Cerebellar nuclear complex (tissue), 1 donor: ENCODE data around the gene CAP2.
"Not testable (repeated sequence)": the region's sequence is repeated elsewhere in the genome, so short reads cannot be mapped to it uniquely, and the experiment has no call there.

Source experiments
- DNase-seq, 2 experiments: peaks; one replicate each; lab custom pipeline; 2025; lab: John Stamatoyannopoulos, UW

Gene CAP2

DNA sequence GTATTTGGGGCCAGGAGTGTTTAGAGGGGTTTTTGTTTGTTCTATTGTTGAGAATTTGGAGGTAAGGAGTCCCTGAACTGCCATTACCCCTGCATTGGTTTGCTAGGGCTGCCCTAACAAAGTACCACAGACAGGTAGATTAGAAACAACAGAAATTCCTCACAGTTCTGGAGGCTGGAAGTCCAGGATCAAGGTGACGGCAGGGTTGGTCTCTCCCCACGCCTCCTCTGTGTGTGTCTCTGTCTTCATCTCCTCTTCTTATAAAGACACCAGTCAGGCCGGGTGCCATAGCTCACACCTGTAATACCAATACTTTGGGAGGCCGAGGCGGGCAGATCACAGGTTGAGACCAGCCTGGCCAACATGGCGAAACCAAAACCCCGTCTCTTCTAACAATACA, 109.7 kb downstream of the CAP2 start:
- no peak for DNase-seq

DNA sequence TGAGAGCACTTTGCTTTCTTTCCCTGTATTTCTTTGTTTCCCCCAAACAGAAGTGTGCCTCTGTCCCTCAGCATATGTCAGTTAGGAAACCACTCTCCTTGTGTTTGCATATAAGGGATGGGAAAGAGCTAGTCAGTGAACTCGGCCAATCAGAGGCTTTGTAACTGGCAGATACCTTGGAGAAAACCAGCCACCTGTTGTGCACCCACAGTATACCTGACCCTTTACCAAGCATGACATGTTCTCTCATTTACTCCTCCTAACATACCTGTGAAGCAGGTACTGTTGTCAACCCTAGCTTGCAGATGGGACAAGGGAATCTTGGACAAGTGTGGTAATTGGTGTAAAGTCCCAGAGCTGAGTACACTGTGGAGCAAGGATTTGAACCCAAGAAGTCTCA, 110.6 kb downstream of the CAP2 start:
- no peak for DNase-seq

DNA sequence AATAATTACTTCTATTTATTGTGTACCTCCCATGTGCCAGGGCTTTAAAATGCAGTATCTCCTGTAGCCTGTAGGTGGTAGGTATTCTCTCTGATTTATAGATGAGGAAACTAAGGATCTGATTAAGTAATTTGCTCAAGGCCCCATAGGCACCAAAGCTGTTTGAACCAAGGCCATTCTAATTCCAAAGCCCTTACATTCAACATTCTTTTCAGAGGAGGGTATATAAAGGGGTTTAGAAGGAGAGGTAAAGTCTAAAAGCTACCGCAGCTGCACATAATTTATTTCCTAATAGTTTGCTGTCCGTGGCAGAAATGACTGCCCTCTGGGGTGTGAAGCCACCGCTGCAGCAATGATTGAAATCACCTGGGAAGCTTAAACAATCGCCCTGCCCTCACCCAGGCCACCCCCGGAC, 111.7 kb downstream of the CAP2 start:
- DNase-seq = no peak

DNA sequence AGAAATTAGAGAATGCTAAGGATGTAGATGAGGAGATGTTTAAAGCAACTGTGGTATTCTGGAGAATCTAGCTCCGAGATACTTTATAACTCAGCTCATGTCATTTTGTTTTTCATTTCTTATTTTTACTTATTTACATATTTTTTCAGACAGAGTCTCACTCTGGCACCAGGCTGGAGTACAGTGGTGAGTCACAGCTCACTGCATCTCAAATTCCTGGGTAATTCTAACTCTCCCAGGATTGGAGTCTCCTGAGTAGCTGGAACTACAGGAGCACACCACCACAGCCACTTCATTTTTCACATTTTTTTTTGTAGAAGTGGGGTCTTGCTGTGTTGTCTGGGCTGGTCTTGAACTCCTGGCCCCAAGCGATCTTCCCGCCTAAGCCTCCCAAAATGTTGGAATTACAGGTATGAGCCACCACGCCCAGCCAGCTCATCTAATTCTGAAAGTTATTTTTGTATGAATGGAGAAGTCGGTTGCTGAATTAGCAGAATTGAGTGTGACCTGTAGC, 112.4 kb downstream of the CAP2 start:
- DNase-seq = no peak

DNA sequence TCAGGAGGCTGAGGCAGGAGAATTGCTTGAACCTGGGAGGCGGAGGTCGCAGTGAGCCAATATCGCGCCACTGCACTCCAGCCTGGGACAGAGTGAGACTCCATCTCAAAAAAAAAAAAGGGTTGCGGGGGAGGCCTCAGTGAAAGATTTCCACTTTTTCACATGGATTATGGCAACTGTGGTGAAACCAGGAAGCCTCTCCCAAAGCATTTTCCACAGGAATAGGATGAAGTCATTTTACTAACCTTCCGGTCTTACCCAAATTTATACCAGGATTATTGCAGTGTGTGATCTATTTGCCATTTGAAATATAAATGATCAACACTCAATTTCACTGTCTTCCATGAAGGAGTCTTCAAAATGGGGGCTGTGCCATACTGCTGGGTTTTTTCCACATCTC, 113.1 kb downstream of the CAP2 start:
- DNase-seq = no peak

DNA sequence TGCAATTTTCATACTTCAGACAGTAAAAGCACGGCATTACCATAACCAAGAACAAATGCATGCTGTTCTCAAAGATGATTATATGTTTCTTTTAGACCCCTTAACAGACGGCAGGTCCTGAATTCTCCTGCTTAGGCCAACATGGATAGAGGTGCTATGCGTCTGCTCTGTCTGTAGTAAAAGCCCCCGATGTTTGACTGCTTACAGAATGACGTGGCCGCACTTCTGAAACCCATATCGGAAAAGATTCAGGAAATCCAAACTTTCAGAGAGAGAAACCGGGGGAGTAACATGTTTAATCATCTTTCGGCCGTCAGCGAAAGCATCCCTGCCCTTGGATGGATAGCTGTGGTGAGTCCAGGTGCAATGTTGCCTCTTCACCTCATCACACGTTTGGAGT, 113.6 kb downstream of the CAP2 start:
- DNase-seq = no peak

DNA sequence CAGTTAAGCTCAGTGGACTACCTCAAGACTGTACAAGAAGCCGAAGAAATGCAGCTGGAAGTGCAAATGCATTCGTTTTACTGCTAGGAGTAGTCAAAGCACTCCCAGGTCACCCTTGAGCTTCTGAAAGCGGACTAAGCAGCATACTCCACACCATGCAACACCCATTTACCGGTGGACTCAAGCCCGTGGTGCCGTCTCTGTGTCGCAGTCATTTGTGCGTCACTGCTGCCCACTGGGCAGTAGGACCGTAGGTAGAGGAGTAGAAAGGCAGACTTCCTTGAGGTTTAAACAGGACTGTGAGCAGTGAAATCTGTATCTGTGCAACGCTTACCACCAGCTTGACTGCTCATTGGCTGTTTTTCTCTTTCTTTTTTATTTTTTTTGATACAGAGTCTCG, 117.7 kb downstream of the CAP2 start:
- no peak for DNase-seq

DNA sequence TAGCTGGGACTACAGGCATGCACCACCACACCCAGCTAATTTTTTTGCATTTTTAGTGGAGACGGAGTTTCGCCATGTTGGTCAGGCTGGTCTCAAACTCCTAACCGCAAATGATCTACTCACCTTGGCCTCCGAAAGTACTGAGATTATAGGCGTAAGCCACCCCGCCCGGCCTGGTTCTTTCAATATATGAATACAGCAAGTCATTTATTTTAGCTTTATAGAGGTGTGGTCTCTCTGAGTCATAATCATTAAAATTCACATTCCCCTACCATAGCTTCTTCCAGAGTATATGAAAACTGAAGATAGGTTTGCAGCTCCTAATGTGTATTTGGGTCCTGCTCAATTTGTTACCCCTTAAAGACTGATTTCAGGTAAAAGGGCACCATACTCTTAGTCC, 118.2 kb downstream of the CAP2 start:
- DNase-seq = no peak

DNA sequence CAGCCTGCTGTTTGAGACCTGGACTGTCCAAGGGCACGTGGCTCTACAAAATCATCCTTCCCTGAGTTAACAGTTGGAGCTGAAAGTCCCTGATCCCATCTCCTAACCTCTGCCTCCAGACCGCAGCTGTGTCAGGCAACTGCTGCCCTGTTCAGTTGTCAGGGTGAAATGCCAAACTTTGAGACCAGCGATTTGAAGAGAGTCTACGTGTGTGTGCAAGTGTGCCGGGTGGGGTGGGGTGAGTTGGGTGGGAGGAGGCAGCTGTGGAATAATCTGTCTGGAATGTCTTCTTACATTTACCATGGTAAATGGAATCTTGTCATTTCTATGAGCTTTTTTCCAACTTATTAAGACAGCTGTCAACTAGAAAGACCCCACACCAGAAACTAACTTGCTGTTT, 125.7 kb downstream of the CAP2 start:
- DNase-seq = no peak

DNA sequence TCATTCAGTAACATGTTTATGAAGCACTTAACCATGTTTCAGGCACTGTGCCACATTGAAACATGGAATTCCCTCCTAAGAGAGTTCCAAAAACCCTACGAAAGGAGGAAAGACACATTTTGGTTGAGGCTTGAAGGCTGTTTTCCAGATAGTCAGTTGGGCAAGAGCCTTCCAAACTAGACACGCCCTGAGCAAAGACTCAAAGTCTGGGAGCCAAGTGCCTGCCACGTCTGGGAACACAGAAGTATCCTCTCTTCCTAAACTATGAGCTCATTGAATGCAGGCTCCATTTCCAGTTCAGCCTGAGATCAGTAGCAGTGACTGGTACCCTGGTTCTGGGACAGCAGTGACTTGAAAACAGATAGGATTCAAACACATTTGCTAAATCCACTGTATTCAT, 132.2 kb downstream of the CAP2 start:
- DNase-seq = no peak

DNA sequence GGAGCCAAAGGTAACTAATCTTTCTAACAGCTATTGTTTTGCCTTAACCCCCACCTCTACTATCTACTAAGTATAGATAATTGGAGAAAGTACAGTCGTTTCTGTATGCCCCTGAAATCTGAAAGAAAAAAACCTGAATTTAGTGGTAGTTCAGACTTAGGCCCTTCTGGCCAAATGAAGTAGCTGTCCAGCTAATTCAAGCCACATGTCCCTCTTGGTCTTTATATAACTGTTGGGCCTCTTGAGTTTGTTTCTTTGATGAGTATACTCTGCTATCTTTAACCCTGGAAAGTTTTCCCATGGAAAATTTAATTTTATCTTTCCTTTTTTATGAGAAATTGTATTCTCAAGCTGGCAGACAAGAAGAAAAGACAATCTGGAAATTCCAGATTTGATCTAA, 133.7 kb downstream of the CAP2 start:
- DNase-seq = no peak

DNA sequence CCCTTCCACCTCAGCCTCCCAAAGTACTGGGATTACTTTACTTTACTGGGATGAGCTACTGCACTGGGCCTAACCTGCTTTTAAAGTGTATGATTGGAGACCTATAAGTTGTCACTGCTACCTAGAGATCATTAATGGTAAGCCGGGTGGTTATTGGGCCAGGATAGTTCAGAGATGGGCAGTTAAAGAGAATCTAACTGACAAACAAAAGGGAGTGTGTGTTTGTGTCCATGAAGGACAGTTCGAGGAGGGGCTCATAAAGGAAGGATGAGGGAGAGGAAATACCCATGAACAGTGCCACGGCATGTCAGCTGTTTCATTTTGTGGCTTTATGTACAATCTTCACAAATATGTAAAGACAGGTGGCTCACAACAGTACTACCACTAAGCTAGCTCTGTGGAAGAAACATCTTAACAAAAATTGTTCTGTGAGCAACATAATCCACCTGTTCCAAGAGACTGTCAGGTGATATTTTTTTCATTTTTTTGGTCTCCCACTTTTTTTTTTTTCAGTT, 137.0 kb downstream of the CAP2 start:
- DNase-seq = no peak

DNA sequence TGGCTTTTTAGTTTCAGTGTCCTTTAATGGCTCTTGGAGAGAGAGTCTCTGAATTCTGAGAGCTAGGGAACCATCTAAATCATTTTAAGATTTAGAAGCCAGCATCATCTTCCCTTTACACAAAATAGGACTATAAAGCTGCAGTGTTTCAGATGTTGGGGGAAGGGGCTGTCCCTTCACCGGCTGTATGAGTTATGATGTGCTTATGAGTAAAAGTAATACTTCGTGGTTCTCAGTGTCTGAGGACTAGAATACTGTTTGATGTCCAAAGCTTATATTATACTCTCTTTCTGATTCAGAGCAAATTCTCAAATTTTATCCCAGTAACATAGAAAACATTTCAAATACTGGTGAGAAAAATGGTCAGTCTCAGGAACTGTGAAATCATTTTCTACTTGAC, 143.2 kb downstream of the CAP2 start:
- no peak for DNase-seq

DNA sequence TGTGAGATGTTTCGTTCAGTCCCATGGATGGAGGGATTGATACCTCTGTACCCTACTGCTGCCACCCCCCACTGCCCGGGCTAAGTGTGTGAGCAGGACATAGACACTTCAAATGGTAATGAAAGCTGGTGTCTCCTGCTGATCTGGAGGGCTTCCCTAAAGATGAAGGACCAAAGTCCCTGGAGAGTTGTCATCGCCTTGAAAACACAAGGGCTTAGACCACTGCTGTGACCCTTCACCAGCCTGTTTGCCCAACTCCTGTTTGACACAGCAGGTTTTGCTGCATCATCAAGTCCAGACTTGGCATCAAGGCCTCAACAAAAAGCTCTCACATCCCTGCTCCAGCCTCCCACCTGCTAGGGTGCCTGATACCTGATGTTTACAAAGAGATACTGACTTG, 148.8 kb downstream of the CAP2 start:
- DNase-seq = no peak

DNA sequence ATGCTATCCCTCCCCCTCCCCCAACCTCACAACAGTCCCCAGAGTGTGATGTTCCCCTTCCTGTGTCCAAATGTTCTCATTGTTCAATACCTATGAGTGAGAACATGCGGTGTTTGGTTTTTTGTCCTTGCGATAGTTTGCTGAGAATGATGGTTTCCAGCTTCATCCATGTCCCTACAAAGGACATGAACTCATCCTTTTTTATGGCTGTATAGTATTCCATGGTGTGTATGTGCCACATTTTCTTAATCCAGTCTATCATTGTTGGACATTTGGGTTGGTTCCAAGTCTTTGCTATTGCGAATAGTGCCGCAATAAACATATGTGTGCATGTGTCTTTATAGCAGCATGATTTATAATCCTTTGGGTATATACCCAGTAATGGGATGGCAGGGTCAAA, 152.3 kb downstream of the CAP2 start:
- DNase-seq = not testable (repeated sequence)

DNA sequence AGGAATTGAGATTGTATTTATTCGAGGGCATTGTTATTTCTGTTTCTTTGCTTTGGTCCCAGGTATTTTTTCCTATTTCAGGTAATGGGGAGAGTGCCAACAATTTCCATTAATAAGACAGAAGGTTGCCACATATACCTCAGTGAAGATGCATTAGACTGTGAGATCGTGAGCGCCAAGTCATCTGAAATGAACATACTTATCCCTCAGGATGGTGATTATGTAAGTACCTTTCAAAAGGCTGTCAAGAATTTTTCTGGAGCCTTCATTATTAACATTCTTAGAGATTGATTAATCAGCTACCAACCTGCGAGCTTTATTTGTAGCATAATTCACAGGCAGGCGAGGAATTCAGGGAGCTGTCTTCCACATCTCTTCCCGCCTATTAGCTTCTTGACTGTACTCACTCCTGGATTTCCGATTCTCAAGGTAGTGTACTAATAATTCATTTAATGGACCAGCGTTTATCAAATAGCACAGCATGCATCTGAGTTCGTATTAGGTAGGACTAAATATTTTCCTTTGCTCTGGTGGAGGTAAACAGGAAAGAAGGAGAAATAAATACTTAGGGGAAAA, 158.1 kb downstream of the CAP2 start:
- DNase-seq = no peak

DNA sequence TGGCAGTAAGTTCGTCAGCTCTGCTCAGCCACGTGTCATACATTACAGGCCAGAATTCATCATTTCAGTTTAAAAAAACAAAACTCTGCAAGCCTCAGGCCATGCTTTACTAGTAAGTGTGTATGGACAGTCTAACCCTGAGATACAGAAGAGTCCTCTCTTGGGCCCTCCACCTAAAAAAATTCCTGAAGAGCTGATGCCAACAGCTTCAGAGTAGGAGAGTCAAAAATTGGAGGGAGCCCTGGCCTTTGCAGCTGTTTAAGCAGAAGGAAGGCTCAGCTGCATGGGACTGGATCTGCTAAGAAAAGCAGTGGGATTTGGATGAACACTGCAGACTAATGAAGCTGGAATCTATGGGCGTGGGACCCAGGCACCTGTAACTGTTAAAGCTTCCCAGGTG, 159.5 kb downstream of the CAP2 start:
- no peak for DNase-seq

DNA sequence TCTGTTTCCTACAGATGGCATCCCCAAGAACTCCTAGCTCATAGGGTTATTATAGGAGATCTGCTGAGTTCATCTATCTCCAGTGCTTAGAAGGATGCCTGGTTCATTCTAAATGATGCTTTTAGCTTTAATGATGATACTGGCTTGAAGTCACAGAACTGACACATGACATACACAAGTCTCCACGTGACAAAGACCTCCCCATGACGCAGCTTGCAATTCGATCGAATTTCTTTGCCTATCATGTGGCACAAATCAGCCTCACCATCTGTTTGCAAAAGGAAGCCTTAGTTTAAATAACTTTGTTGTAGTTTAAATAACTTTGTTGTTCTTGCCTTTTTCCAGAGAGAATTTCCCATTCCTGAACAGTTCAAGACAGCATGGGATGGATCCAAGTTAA, 162.6 kb downstream of the CAP2 start:
- DNase-seq = no peak

DNA sequence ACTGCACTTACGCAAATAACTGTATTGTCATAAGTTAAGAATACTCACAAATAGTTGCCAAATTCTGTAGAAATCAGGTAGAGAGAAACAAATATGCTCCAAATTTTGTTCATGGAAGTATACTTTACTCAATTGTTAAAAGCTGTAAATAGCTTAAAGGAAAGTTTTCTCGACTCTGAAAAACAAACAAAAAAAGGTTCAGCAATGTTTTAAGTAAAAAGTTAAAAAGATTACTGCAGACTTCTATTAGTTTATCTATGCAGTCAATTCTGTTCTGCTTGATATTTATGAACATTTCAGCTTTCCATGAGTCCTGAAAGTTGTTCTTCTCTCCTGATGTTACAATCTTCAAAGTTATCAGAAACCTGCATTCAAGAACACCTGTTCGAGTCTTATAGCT, 169.2 kb downstream of the CAP2 start:
- DNase-seq = no peak

DNA sequence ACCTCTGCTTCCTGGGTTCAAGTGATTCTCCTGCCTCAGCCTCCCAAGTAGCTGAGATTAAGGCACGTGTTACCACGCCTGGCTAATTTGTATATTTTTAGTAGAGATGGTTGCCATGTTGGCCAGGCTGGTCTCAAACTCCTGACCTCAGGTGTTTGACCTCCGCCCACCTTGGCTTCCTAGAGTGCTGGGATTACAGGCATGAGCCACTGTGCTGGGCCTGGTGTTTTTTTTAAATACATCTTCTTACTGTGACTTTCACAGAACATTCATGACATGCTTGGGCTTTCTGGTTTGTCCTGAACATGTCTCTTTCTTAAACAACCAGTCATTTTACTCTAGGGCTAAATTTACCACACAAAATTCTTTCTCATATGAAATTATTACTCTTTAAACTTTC, 172.0 kb downstream of the CAP2 start:
- DNase-seq = no peak

DNA sequence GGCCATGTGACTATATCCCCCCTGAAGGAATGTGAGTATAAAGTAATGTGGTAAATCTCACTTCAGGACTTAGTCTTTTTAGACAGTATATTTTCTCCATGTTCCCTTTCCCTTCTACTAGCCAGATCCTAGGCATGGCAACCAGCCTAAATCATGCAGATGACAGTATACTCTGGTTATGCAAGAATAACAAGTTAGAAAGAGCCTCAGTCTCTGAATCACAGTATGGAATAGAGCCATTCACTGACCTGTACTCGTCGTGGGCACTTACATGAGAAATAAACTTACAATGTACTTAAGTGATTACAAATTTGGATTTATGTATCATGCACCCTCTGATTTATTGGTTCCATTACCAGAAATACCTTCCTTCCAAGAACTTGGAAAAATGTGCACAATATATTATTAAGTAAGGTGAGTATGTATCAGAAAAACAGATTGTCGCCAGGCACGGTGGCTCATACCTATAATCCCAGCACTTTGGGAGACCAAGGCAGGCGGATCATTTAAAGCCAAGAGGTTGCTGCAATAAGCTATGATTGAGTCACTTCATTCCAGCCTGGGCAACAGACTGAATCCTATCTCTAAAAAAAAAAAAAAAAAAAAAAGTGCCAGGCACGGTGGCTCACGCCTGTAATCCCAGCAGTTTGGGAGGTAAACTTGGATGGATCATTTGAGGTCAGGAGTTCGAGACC, 181.6 kb downstream of the CAP2 start:
- DNase-seq = no peak

DNA sequence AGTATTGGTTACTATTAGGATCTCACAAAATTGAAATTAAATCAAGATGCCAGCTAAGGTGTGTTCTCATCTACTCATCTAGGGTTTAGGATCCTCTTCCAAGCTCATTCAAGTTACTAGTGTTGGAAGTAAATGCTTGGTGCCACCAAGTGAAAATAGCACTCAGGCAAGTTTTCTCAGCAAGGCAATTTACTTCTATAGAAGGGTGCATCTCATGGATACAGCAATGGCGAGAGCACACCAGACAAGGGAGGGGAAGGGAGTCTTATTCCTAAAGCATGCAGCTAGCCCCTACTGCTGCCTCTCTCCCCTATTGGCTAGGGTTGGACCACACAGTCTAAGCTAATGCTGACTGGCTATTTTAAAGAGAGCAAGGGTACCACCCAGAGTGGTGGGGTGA, 183.7 kb downstream of the CAP2 start:
- no peak for DNase-seq

DNA sequence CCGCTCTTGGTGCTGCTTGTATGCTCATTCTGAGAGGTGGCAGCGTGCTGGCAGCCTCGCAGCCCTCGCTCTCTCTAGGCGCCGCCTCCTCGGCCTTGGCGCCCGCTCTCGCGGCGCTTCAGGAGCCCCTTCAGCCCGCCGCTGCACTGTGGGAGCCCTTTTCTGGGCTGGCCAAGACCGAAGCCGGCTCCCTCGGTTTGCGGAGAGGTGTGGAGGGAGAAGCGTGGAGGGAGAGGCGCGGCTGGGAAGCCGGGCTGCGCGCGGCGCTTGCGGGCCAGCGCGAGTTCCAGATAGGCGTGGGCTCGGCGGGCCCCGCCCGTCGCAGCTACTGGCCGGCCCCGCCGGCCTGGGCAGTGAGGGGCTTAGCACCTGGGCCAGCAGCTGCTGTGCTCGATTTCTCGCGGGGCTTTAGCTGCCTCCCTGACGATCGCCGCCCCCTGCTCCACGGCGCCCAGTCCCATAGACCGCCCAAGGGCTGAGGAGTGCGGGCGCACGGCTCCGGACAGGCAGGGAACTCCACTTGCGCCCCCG, 187.2 kb downstream of the CAP2 start:
- no peak for DNase-seq

DNA sequence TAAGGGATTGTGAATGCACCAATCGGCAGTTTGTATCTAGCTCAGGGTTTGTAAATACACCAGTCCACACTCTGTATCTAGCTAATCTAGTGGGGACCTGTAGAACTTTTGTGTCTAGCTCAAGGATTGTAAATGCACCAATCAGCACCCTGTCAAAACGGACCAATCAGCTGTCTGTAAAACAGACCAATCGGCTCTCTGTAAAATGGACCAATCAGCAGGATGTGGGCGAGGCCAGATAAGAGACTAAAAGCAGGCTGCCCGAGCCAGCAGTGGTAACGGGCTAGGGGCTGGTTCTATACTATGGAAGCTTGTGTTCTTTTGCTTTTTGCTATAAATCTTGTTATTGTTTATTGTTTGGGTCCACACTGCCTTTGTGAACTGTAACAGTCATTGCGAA, 187.9 kb downstream of the CAP2 start:
- not testable (repeated sequence) for DNase-seq
